GM18498 (cell line): ENCODE results near the gene FCAMR.

Experiments used
- ATAC-seq: cut with Tn5 transposase; IDR thresholded peaks from one replicate; pipeline ENCODE4 v1.9.1; 2021; ENCODE audit warnings: mild to moderate bottlenecking, moderate library complexity; ENCODE audit not compliant: unreplicated experiment

The FCAMR gene, protein sequence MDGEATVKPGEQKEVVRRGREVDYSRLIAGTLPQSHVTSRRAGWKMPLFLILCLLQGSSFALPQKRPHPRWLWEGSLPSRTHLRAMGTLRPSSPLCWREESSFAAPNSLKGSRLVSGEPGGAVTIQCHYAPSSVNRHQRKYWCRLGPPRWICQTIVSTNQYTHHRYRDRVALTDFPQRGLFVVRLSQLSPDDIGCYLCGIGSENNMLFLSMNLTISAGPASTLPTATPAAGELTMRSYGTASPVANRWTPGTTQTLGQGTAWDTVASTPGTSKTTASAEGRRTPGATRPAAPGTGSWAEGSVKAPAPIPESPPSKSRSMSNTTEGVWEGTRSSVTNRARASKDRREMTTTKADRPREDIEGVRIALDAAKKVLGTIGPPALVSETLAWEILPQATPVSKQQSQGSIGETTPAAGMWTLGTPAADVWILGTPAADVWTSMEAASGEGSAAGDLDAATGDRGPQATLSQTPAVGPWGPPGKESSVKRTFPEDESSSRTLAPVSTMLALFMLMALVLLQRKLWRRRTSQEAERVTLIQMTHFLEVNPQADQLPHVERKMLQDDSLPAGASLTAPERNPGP

DNA sequence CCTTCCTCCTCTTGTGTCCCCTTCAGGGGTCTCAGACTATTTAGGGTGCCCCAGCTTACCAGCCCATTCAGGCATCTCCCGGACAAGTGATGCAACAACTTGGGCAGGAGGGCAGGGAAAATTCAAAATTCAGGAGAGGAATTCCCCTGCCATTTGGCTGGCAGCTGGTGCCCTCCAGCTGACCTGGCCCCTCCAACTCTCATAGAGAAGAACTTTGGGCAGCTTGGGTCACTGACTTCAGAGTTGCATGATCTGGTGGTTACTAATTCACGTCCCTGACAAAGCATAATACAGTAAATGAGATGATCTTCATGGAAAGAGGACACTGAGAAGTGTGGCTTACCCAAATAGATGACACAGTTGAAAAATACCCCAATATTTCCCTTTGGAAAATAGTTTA, at the start of gene FCAMR:
Gene FCAMR, minus strand, starts transcription at position 15 of the 400 bp plus-strand sequence. CDS start 335 bp downstream, outside the sequence.
- ATAC-seq = no peak

DNA sequence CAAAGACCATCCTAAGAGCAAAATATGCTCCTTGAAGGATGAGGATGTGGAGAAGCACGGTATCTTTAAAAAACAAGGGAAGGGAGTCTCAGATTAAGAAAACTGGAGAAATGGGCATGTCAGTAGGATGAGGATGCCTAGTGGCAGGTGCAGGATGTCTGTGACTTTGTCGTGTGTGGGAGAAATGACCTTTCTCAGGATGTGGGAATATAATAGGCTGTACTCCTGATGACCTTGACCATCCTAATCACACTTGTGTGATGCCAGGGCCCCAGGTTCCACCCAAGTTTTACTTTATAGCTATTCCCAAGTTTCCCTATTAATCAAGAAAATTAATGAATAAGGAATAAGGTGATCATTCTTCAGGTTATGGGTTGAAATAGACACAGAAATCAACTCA, 49.4 kb upstream of the FCAMR start:
- ATAC-seq = no peak

DNA sequence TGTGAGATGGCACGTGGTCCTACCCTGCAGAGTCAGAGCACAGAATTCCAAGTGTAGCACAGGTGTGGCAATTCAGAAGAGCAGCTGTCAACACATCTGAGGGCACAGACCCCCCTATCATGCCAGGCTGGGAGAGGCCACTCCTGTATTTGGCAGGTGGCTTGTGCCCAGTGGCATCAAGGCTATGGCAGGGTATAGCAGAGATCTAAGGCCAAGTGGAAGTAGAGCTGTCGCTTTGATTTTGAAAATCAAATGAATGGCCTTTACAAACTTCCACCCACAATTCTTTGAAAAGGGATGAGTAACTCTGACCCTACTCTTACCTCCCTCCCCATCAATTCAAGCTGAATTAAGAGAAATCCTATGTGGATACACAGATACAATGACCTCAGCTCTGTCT, 48.9 kb upstream of the FCAMR start:
- ATAC-seq = no peak

DNA sequence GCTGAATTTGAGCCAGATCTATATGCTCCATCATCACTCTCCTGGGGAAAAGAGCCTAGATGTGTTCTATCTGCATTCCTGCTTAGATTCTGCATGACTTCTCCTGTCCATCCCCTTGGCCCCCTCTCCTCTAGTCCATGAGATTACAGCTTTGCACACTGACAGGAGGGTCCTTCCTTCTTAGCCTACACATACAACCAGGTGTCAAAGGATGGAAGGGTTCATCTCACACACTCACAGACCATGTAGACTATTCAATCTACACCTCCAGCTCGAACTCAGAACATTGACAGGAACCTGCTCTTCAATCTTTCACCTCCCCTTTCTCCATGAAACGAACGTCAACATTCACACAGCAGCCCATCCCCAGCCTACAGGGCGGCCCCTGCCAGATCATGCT, 48.4 kb upstream of the FCAMR start:
- ATAC-seq = no peak

DNA sequence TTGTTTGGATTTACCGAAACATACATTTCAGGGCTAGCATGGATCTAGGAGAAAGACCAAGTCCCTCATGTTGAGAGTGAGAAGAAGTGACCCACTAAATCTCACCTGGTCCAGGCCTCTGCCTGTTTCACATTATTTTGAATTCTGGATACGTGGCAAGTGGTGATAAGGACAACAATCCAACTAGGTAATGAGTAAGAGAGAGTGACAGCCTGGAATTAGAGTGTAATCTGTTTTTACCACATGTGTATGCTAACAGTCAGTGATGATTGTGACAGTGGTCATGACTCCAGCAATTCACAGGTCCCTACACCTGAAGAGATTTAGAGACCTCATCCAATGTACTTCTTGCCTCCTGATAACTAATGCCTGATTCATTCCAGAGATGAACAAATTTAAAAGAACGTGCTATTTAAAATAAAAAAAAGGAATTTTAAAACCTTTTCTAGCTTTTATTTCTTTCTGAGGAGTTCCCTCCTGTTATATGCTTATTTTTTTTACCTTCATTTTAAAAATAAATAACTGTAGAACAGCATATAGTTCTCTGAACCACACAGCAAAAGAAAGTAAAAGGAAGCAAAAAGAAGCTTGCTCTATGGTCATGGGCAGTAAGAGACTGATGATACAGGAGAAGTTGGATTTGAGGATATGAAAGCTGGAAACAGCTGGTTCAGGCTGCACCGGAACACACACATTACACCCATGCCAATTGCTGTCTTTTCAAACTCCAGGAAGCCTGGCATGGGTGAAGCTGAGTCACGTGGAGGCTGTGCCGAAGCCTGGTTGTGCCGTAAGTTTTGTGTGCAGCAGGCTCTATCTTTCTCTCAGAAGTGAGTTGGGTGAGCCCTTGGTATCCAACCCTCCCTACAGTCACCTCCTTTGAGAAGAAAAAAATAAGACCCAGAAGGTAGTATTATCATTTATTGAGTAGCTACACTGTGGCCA, 47.6 kb upstream of the FCAMR start:
- no peak for ATAC-seq

DNA sequence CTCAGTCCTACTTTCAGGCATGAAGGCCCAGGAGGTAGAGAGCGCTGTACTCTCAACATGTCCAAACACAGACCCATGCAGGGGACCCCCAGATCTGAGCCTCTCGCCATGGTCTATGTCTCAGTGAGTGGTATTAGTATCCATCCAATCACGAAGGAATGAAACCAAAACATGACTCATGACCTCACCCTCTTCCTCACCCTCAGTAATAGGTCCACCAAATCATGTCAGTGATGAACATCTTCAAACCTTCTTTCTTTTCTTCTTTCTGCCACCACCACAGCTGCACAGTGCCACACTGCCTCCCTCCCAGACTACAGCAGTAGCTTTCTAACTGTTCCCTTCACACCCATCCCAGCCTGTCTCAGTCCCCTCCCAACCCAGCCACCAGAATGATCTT, 45.5 kb upstream of the FCAMR start:
- ATAC-seq = no peak

DNA sequence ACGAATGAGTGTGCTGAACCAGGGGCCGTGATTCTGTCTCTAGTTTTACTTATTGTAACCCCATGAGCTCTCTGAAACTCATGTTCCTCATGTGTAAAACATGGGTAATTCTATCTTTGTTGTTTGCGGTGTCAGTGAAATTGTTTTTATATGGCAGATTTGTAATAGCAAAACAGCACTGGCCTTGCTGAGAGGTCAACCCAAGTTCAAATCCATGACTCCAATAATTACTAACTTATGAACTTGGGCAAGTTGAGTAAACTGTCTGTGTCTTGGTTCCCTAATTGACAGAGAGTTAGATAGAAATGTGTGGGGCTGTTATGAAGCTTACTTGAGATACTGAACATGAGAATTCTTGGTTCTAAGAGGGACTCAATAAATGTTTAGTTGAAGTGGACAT, 44.5 kb upstream of the FCAMR start:
- ATAC-seq = no peak

DNA sequence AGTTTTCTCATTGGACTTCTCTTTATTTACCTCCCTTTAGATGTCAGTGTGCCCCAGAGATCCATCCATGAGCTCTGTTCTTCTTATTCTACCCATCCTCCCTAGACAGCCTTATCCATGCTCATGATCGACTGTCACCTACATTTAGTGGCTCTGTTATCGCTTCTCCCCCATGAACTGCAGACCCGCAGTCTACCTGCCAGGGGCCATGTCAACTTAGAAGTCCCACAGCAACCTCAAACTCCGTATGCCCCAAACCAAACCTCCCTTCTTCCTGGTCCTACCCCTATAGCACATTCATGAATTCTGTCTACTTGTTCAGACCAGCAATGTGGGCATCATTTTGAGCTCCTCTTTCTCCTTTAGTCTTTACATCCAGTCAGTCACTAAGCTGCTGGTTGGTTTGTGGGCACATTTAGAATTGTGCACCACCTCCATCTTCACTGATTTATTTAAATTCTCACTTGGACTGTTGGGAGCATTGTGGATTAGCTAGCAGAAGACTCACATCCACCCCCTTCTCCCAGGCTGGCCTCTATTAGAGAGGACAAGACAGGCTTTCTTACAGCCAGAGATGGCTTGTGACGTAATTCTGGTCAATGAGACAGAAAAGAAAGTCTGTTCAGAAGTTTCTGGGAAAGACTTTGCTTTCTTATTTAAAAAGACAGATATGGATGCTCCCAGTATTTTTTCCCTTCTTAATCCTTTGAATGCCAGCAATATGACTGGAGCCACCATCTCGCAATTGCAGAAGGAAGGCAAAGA, 43.2 kb upstream of the FCAMR start:
- no peak for ATAC-seq

DNA sequence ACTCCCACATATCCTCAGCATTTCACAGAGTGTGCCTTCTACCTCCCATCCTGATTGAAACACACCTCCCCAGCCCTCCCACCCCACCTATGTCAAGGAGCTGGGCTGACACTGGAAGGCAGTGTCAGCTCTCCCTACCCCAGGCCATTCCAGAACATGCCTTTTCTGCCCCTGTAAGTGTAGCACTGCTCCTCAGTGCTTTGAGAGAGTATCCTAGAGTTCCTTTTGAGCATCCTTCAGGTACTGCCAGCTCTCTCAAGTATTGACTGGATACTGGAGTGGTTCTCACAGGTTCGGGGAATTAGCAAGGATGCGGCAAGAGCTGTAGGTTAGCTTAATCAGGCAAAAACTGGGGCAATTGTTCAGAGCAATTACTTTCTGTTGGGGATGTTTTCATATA, 40.5 kb upstream of the FCAMR start:
- no peak for ATAC-seq

DNA sequence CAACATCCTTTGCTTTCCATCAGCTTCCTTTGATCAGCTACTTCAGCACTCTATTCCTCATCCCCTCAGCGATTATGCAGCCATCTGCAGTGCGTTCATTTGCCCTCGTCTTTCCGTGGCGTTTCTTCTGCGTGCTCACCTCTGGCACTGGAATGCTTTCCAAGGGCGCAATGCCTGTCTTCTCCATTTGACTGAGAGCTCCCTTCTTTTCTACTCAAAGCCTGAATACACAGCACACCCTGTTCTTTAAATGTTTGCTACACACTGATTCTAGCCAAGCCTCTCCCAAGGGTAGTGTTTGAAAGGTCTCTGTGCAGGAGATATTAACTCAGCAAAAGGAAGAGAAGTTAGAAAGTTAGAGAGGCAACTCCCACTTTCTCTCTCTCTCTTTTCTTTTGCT, 39.7 kb upstream of the FCAMR start:
- ATAC-seq = no peak

DNA sequence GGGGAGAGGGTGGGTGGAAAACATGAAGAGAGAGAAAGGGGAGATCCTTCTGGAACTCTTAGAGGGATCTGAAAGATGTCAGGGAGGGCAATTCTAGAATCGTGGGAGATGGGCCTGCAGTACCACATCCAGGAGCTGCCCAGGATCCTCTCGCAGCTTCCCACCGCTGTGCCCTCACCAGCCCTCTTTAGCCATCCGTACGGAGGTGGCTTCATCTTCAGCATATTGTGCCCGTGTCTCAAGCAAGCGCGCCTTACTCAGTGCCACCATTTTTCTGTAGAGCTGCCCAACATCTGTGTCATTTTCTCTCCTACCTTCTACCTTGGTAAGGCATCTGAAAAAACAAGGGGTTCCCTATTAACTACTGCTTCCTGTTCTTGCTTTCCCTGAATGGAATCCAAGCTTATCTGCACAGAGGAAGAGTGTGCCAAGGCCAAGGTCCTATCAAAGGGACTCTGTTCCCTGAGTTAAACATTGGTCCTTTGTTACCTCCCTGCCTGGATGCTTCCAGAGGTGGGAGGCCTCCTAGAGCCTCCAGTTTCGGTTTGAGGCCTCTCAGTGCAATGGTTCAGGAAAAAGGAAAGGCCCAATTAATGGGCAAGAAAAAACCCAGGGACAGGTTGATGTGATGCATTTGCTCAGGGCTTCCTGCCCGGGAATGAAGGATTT, 39.1 kb upstream of the FCAMR start:
- ATAC-seq = no peak

DNA sequence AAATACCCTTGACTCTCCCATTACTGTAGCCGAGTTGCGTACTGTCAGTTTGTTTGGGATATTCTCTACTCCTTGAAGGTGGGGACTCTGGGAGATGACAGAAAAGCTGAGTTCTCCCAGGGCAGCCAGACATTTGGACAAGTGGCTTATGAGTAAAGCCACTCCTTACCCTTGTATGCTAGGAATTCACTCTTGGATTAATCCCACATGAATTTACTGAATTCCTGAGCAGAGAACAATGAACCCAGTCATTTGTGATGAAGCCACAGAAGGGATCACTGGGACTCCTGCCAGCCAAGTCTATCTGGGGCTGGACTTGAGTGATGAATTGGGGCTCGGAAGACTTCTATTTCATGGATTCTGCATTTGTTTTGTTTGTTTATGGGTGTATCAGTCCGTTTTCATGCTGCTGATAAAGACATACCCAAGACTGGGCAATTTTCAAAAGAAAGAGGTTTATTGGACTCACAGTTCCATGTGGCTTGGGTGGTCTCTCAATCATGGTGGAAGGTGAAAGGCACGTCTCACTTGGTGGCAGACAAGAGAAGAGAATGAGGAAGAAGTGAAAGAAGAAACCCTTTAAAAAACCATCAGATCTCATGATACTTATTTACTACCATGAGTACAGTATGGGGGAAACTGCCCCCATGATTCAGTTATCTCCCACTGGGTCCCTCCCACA, 37.2 kb upstream of the FCAMR start:
- ATAC-seq = no peak

DNA sequence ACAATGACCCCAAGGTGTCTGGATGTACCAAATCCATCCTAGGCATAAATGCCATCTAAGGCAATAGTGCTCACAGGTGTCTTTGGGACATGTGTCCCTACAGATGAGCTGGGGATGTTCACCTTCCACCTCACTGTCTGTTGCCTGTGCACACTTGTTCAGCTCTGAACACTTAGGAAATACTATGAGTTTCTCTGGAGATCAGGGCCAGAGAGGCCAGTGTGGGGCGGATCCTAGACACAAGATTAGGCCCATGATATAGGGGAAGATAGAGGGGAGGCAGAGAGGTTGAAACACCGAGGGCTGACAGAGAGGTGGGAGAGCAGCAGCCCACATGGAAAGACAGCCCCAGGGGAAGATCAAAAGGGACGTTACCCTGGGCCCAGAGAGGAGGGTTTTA, 36.7 kb upstream of the FCAMR start:
- no peak for ATAC-seq

DNA sequence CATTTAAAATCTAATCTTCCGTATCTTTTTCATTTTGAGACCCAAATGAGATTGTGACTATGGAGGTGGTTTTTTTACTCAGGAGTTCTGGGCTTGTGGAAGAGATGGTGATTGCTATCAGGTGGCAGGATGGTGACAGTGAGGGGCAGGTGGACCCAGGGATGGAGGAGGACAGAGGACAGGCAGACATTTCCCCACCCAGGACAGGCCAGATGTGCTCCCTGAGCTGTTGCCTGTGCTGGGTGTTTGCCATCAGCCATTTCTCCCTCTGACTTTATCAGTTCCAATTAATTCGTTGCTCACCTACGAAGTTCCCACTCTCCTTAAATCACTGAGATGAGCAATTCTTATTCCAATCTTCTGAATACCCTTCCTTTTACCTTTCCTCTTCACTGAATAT, 35.8 kb upstream of the FCAMR start:
- ATAC-seq = no peak

DNA sequence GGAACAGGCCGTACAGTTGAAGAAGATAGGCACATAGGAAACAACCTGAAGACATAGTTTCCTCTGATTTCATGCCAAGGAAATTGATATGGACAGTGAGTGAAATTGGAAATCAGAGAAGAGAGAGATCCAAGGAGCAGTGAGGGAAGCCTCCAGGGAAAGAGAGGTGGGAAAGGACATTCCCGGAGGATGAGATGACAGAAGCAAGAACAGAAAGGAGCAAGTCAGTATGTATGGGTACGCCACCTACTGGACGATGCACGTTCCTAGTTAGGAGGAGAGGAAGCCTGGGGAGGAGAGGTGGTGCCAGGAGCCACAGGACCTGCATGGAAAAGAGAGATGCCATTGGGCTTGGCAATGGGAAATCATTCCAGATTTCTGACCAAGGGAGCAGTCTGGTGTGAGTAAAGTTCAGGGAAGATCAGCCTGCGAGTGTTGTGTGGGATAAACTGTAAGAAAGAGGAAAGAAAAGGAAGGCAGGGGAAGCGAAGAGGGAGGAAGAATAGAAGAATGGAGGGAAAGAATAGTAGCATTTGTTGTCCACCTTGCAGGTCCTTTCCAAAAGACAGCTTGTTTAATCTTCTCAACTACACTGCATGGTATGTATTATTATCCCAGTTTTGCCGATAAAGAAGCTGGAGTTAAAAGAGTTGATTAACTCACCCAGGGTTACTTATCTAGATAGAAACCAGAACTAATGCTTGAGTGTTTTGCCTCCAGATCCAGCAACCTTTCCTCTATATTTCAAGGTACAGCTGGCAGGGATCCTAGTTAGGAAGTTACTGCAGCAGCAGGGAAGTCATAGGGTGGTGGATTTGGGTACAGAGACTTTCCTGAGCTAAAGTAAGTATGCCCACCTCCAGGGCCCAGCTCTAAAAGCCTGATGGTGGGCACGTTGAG, 34.9 kb upstream of the FCAMR start:
- no peak for ATAC-seq

DNA sequence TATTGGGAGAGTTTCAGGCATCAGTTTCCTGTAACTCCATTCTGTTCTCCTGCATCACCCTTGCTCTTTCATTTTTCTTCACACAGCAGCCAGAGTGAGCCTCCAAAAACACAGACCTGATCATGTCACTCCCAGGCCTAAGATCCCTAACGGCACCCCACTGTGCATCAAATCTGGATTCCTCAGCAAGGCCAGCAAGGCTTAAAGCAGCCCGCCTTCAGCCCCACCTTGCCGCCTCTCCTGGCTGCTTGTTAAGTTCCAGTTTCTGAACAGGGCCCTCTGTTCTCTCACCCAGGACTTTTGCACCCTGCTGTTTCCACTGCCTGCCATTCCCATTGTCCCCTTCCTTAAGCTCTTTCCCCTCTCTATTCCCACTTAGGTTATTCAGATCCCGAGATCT, 33.0 kb upstream of the FCAMR start:
- ATAC-seq = no peak

DNA sequence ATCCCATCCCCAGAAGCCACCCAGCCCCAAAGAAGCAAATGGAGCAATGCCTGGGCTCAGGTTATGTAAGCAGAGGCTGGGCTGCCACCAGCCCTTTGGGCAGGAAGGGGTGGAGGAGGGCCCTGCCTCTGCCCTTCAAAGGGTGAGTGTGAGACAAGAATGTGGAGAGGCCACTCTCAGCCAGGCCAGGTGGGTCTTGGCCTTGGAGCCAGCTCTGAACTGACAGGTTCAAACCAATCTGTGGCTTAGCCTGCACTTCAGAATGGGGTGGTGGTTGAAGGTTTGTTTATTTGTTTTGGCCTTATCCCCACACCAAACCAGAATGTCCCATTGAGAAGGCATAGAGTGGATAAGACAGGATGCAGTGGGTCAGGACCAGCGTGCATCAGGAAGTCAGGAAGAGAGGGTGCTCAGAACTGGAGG, 32.5 kb upstream of the FCAMR start:
- no peak for ATAC-seq

DNA sequence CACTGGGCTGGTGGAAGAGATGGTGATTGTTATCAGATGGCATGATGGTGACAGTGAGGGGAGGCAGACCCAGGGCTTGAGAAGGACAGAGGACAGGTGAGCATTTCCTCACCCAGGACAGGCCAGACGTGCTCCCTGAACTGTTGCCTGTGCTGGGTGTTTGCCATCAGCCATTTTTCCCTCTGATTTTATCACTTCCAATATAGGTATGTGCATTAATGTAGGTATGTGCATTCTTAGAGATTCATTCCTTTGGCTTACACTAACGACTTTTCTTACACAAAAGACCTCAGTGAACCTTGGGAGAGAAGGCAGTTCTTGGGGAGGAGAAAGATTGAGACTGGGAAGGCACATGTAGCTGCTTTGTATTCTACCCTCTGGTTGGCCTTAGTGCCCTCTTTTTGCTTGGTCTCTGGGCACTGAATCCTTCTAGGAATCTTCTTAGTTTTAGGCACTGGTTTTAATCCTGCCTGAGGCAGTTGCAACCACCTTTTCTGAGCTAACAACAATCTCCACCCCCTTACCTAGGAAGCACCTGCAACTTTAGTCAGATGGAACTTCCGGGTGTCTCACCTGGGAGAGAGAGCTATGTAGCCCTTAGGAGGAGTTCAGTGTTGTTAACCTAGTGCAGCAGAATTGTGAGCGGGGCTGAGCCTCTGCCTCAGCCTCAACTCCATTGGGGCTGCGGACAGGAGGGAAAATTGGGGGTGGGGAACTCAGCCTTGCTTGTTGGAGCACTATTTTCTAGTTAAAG, 31.4 kb upstream of the FCAMR start:
- no peak for ATAC-seq
